SK-N-SH (cell line): ENCODE data around the gene CYP27B1.

Experiments used
- CHD2 ChIP-seq: fragments of 150-350 bp; IDR thresholded peaks from 2 replicates; pipeline ENCODE4 v1.6.1; 2018; ENCODE audit warnings: low read length; ENCODE audit not compliant: partially characterized antibody
- CTCF ChIP-seq: fragments of 200-600 bp; sonication (generic); IDR thresholded peaks from 2 replicates; pipeline ENCODE4 v1.6.1; 2017; ENCODE audit warnings: antibody characterized with exemption, mild to moderate bottlenecking, moderate library complexity
- POLR2AphosphoS5 ChIP-seq: IDR thresholded peaks from 2 replicates; pipeline ENCODE4 v1.6.1; 2012; ENCODE audit warnings: low read depth, low read length

- TF ChIP-seq POLR2AphosphoS5 (no peak), CHD2 (no peak), CTCF (no peak)
Measured at GRCh38 chr12:57802607-57803006, 35.7 kb upstream of the CYP27B1 start.
